Measurements from ENCODE around the gene C3orf20.
"Not testable (repeated sequence)": the region's sequence is repeated elsewhere in the genome, so short reads cannot be mapped to it uniquely, and the experiment has no call there.

Gene C3orf20

DNA sequence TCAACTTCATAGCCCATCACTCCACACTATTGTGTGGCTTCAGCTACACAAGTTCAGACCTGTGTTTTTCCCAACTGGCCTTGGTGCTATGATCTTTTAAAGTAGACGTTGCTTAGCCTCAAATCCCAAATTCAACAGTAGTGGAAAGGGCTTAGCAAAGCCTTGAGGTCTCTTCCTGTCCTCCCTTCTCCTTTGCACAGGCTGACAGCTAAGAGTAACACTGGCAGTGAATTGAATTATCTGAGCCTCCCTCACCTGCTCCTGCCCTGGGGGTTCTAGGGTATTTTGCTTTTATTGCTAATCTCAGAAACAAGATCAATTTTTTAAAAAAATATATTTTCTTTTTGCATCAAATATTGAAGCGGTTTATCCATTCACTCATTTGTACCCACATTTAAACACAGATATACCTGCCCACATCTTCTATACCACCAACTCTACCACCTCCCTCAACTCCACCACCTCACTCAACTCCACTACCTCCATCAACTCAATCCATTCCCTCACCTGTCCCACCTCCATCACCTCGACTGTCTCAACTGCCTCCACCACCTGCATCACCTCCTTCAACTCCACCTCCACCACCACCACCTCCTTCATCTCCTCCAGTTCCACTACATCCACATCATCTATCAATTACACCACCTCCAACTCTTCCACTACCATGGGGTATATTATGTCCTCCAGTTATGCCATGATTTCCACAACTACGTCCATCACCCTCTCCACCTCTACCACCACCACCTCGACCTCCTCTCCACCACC, 133.7 kb downstream of the C3orf20 start:
- in situ Hi-C loops (cut with MboI; ENCODE audit: low sequenced_read_pairs): no loop called here

DNA sequence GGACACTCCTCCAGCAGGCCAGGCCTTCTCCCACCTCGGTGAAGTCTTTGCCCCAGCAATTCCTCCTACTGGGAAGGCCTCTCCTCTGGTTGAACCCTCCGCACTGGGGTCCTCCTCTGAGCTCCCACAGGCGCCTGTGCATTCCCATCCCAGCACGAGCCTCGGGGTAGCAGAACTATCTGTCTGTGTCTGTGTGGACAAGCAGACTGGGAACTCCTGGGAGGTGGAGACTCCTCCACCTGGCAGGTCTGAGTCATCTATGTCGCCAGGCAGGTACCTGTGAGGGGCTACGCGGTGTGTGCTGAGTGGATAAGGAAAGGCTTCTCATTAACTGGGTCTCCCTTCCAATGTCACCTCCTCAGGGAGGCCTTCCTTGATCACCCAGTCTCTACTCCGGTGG, 134.7 kb downstream of the C3orf20 start:
- in situ Hi-C loops (cut with MboI; ENCODE audit: low sequenced_read_pairs): not testable (repeated sequence)

DNA sequence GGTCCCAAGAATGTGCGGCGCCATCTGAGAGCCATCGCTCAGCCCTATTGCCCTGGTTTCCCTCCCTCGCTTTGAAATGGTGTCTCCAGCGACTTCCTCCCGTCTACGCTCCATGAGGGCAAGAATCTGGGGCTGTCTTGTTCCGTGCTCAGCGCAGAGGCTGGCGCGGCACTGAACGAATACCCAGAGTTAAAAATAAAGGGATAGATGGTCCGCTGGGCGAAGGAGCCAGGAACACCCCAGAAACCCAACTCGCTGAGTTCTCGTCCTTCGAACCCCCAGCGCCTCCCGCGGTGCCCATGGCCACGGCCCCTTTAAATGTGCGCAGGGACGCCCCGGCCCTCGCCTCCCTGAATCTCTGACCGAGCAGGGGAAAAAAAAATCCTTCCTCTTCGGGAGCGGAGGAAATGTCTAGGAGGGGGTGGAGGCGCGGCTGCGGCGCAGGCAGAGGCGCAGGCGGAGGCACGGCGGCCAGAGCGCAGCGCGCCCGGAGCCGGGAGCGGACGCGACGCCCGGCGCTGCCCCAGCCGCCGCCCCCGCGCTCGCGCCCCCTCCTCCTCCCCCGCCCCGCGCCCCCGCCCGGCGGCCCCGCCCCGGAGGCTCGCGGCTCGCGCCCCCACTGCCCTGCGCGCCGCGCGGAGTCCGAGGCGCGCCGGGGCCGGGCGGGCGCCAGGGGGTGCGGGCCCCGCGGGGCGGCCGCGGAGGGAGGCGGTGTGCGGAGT, 135.3 kb downstream of the C3orf20 start:
- in situ Hi-C loops (cut with MboI; ENCODE audit: low sequenced_read_pairs): no loop called here

DNA sequence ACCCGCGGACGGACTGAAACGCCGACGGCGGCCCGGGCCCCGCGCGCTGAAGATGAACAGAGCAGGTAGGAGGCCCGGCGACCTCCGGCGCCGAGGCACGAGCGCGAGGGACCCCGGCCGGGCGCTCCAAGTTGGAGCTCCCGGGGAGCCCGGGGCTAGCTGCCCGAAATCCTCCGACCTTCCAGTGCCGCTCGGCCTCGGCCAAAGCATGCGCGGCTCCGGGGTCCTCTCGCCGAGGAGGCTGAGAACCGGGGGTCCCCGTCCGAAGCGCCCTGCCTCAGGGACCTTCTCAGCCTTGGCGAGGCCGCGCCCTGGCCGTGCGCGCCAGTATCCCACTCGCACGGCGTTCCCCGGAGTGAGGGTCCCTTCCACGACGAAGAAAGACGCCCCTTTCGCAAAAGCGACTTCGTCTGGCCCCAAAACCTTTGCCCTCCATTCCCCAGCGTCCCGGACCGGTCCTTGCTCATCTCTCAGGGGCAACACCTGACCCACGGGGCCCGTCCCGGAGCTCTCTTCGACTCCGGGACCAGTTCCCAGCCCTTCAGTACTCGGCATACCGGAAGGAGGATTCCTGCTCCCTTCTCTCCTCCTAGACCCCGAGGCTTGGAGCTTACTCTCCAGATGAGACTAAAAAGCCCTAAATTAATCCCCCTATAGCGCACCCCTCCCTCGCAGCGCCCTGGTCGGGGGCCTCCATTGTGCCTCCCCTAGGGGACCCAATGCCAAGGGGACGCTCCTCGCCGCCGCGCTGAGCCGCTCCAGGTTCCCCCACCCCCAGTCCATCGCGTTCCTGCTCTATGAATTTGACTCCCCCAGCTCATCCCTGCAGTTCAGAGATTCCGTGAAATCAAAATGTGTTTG, 136.1 kb downstream of the C3orf20 start:
- in situ Hi-C loops (cut with MboI; ENCODE audit: low sequenced_read_pairs): no loop called here

DNA sequence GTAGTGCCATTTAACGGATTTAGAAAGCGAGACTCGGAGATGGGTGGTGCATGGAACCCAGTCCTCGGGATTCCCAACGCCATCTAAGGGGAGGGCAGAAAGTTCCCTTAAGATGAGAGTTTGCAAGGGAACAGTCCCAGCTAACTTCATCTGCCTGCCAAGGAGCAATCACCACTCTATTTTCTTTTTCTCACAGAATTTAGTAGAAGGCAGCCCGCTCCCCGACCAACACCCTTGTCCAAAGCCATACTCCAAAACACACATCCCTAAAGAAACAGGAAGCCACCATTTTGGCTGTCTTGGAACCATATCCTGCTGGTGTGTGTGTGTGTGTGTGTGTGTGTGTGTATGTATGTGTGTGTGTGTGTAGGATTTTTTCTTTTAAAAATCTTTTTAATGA, 136.7 kb downstream of the C3orf20 start:
- in situ Hi-C loops (cut with MboI; ENCODE audit: low sequenced_read_pairs): no loop called here

DNA sequence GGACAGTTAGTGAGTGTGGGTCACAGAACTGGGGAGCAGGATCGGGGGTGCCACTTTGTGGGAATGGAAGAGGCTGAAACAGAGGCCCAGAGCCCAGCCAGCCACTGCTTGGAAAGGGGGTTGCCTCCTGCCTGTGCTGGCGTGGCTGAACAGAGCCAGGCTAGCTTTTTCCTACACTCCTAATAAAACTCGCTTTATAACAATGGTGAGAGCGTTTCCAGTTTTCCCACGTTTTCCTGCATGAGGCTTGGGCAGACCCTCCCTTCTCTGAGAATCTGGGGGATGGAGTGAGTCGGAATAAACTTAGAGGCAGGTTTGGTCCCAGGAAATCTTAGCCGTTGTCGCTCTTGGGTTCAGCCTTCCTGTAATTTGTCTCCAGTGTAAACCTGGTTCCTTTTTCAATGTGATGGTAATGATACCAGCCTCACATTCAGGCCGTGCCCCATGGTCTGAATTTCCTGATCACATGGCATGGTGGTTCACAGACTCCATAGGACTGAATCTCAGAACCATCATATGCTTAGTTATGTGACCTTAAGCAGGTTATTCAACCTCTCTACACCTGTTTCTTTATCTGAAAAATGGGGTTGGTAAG, 137.4 kb downstream of the C3orf20 start:
- in situ Hi-C loops (cut with MboI; ENCODE audit: low sequenced_read_pairs): no loop called here

DNA sequence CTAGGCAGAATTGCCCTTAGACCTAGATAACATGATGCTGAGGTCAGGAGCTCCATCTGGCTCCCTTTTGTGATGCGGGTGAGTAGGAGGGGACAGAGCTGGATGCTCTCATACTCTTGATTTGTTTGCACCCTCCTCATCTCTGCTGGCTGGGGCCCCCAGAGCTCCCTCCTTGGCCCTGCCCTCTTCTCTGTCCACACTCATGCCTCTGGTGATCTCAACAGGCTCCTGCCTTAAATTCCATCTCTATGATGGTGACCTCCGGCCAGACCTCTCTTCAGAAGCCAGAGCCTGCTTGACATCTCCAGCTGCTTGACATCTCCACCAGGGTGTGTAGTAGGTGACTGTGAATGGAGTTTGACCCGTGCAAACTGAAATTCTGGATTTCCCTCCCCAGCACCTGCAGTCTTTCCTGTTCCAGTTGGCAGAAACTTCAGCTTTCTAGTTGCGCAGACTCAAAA, 139.5 kb downstream of the C3orf20 start:
- in situ Hi-C loops (cut with MboI; ENCODE audit: low sequenced_read_pairs): no loop called here

DNA sequence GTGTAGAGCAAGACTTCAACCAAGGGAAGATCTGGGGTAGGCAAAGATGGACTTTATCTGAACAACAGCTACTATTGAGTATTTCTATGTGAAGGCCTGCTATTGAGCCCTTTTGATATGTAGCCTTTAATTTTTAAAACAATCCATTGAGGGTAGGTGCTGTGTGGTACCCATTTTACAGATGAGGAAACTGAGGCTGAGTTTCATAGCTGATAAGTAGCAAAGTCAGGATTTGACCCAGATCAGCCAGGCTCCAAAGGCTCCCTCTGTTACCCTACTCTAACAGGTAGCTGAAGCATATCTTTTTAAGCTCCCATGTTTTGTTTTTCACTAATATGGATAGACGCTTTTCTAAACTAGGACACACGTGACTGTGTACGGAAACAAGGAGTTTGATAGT, 141.4 kb downstream of the C3orf20 start:
- in situ Hi-C loops (cut with MboI; ENCODE audit: low sequenced_read_pairs): no loop called here

DNA sequence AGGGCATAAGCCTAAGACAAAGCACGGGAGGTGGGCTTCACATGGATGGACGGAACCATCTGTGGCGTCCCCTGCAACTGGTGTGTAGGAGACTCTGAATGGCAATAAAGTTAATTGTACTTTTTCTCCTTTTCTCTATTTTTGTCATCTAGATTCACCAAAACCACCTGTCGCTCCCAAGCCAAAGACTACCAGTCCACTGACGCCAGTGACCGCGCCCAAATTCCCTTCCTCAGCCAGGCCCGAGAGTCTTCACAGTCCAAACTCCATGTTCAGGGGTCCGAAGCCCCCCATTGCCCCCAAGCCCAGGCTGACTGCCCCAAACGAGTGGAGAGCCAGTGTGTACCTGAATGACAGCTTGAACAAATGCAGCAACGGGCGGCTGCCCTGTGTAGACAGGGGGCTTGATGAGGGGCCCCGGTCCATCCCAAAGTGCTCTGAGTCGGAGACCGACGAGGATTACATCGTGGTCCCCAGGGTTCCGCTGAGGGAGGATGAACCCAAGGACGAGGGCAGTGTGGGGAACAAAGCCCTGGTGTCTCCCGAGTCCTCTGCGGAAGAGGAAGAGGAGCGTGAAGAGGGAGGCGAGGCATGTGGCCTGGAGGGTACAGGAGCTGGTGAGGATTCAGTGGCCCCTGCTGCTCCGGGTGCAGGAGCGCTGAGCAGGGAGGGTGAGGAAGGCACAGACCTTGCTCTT, 144.0 kb downstream of the C3orf20 start, which contains the start of gene FGD5:
FGD5 (plus strand) TSS at position 159 of the 697 bp plus-strand sequence; CDS start at position 269, 110 bp downstream.
- in situ Hi-C loops (cut with MboI; ENCODE audit: low sequenced_read_pairs): no loop called here

DNA sequence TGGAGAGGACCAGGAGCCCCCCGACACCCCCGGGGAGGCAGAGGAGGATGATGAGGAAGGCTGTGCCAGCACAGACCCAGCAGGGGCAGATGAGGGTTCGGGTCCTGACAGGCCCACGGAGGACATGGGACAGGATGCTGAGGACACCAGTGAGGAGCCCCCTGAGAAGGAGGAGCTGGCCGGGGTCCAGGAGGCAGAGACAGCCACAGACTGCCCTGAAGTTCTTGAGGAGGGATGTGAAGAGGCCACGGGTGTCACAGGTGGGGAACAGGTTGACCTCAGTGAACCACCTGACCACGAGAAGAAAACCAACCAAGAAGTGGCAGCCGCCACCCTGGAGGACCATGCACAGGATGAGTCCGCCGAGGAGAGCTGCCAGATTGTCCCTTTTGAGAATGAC, 144.7 kb downstream of the C3orf20 start:
- in situ Hi-C loops (cut with MboI; ENCODE audit: low sequenced_read_pairs): no loop called here

DNA sequence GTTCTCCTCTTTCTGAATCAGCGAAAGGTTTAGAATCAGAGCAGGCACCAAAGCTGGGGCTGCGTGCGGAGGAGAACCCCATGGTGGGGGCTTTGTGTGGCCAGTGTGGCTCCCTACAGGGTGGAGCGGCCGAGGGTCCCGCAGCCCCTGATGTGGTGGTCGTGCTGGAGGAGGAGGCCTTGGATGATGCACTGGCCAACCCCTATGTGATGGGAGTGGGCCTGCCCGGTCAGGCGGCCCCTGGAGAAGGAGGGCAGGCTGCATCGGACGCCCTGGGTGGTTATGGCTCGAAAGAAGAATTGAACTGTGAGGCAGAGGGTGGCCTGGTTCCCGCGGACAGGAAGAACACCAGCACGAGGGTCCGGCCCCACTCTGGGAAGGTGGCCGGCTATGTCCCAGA, 145.2 kb downstream of the C3orf20 start:
- in situ Hi-C loops (cut with MboI; ENCODE audit: low sequenced_read_pairs): no loop called here

DNA sequence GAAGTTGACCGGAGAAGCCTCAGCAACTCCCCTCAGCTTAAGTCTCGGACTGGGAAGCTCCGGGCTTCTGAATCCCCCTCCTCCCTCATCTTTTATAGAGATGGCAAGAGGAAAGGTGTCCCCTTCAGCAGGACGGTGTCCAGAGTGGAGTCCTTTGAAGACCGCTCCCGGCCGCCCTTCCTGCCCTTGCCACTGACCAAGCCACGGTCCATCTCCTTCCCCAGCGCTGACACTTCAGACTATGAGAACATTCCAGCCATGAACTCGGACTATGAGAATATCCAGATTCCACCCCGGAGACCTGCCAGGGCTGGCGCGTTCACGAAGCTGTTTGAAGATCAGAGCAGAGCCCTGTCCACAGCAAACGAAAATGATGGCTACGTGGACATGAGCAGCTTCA, 146.2 kb downstream of the C3orf20 start:
- in situ Hi-C loops (cut with MboI; ENCODE audit: low sequenced_read_pairs): no loop called here

DNA sequence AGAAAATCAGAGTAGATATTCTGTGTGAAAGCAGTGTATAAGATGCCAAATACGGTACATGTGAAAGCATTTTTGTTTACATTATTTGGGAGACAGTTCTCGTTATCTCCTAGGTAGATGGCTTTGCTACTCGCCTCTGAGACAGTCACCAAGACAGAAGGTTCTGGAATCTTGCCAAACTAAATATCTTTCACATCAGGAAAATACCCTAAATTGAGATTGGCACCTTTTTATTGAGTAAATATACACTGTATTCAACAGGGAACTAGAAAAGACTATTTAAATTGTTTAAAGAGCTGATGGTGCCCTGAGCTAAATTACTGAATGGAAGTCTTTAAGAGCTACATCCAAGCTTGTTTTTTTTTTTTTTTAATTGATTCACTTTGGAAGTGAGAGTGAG, 147.2 kb downstream of the C3orf20 start:
- in situ Hi-C loops (cut with MboI; ENCODE audit: low sequenced_read_pairs): no loop called here
